Activated CD4-positive, alpha-beta T cell treated with anti-CD3 and anti-CD28 coated beads, Interleukin-2, amount 50 U/mL, for 16 hours (primary cell): Measurements from ENCODE around the gene OTOL1.

Experiments used
- DNase-seq: peaks from one replicate; pipeline ENCODE4 v3.0.0-alpha.2; 2020

Gene OTOL1

GRCh38 chr3:161548301-161548700, 51.7 kb downstream of the OTOL1 start:
- DNase-seq = no peak

GRCh38 chr3:161549261-161549660, 52.7 kb downstream of the OTOL1 start:
- DNase-seq = no peak

GRCh38 chr3:161550491-161551195, 54.0 kb downstream of the OTOL1 start:
- no peak for DNase-seq

- no peak for DNase-seq
Measured at GRCh38 chr3:161551697-161552096, 55.1 kb downstream of the OTOL1 start.

- no peak for DNase-seq
Measured at GRCh38 chr3:161552984-161553560, 56.5 kb downstream of the OTOL1 start.
